Hematopoietic multipotent progenitor cell treated with erythropoietin and hydrocortisone succinate and interleukin-3 and kit ligand, for 17 days (in vitro differentiated cells): ENCODE measurements around the gene GAS7.

Experiments
- DNase-seq: peaks from one replicate; pipeline ENCODE4 v3.0.0-alpha.2; 2015; ENCODE audit warnings: low spot score

Gene GAS7

GRCh38 chr17:10135539-10136257 lies 62.7 kb downstream of the GAS7 start:
- DNase-seq, result no peak

DNA sequence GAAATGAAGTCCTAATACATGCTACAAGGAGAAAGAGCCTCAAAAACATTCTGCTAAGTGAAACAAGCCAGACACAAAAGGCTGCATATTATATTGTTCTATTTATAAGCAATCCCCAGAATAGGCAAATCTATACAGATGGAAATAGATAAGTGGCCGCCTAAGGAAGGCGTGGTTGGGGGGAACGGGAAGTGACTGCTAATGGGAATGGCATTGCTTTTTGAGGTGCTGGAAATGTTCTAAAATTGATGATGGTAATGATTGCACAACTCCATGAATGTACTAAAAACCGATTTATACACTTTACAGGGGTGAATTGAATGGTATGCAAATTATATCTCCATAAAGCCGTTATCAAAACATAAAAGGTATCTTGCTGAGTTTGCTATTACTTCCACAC lies 67.7 kb downstream of the GAS7 start:
- DNase-seq, result no peak

GRCh38 chr17:10130263-10130662 lies 68.1 kb downstream of the GAS7 start:
- DNase-seq, result no peak

DNA sequence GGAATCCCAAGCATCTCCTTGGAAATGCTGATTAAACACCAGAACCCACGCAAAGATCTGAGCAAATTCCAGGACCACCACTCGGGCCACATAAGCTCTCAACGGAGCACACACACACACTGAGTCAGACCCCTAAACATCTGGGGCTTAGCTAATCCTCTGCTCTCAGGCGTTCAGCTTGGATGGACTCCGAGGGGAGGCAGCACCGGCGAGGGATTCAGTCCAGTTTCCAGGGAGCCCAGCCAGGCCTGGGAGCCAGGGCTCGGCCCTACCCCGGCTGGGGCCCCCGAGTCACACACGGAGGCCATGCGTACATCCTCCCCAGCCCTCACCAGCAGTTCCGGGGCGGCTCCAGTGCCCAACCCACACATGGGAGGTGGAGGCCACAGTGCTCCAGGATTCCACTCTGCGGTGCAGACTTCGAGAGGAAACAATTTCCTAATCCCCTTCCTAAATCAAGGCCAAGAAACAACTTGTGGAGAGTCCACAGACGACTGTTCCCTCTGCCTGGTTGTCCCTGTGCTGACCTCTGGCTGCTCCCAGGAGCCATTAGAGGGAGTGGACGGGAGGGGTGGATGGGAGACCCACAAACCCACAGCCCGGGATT lies 70.5 kb downstream of the GAS7 start:
- DNase-seq, result no peak

DNA sequence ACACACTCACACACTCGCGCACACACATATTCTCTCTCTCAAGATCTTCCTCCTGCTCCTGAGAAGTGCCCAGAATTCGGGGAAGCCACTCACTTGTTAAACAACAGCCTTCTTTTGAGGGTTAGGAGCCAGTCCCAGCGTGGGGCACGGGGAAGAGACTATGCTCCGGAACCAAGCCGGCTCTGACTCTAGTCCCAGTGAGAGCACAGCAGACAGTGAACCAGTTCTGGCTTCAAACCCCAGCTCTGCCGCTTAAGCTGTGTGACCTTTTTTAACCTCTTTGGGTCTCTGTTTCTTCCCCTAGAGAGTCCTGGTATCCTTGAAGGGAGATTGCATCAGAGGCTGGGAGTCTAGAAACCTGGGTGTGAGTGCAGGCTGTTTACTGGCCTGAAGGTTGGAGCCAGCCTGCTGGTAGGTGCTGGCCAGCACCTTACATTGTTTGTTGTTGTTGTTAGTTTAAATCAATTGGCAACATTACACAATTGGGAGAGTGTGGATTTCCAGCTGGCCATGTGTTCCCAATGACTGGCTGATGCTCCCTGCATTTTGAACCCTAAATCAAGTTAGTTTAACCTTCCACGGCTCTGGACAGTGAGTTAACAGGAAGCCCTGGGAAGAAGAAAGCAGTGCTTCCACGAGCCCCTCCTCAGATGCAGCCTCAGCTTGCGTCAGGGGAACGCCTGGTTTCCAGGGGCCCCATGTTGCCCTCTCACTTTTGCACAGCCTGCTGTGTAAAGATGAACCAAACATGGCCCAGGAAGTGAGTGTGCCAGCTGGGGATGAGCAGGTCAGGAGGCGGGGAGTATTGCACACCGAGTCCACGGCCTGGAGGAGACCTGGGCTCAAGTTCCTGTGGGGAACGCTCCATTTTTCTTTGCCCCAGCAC lies 71.5 kb downstream of the GAS7 start:
- no peak for DNase-seq

DNA sequence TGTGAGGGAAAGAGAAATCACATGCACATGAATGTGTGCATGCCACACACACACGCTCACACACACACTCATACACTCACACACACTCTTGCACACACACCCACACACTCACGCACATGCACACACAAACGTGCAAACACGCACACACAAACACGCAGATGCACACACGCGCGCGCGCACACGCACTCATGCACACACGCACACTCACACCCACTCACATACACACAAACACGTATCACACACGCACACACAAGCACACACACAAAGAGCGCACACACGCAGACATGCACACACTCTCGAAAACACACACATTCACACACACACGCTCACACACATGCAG lies 72.2 kb downstream of the GAS7 start:
- no peak for DNase-seq

GRCh38 chr17:10125531-10126275 lies 72.7 kb downstream of the GAS7 start:
- DNase-seq, result no peak

DNA sequence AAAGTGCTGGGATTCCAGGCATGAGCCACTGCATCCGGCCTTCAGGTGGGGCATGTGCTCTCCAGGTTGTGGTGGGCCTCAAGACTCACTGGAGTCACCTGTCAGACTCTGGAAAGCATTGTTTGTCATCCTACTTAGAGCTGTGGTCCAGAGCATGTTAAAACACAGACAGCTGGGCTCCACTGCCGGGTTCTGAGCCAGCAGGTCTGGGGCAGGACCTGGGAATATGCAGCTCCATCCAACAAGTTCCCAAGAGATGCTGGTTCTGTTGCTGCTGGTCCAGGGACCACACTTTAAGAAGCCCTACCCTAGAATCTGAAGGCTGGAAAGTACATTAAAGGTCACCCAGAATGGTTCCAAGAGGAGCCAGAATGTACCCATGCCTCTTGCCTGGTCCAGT lies 75.3 kb downstream of the GAS7 start:
- no peak for DNase-seq

DNA sequence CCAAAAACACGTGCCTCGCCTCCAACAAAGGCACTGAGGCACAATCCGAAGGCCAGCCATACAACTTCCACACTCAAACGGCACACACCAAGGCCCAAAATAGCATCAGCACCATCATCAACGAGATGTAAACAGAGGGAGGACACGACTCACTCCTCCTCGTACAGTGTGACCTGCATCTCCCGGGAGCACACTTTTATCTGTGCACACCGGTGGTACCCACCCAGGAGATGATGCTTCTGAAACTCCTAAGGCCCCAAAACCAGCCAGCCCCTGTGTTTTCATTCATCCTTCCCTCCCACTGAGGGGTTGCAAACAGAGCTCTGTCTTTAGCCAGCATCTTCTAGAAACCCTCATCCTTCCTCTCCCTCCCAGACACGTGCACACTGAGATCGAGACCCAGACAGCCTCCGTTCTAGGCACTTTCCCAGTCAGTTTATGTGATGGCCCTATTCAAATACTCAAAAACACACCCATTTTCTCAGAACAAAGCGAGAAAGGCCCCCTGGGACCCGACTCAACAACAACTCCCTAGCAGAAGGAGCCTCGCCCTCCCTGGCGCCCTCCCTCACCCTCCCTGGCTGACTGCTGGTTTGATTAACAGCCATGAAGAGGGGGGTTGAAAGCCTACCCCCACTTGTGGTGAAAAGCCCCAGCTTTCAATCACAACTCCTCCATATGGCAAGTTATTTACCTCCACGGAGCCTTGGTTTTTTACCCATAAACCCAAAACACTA lies 76.3 kb downstream of the GAS7 start:
- no peak for DNase-seq

GRCh38 chr17:10120749-10121148 lies 77.7 kb downstream of the GAS7 start:
- no peak for DNase-seq

DNA sequence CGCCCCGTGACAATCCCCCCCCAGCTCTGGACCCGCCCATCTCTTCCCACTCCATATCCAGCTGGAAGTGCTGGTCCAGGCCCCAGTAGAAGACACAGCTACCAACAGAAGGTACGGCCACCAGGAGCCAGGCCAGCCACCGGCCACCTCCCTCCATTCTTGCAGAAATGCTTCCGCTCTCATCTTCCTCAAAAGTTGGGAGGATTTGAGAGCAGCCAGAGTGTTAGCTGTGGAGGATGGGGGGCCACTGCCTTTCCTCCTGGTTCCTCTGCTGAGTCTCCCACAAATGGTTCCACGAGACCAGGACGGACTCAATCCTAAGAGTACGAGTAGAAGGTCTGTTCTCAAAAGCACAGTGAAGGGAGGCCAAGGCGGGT lies 78.3 kb downstream of the GAS7 start:
- no peak for DNase-seq

DNA sequence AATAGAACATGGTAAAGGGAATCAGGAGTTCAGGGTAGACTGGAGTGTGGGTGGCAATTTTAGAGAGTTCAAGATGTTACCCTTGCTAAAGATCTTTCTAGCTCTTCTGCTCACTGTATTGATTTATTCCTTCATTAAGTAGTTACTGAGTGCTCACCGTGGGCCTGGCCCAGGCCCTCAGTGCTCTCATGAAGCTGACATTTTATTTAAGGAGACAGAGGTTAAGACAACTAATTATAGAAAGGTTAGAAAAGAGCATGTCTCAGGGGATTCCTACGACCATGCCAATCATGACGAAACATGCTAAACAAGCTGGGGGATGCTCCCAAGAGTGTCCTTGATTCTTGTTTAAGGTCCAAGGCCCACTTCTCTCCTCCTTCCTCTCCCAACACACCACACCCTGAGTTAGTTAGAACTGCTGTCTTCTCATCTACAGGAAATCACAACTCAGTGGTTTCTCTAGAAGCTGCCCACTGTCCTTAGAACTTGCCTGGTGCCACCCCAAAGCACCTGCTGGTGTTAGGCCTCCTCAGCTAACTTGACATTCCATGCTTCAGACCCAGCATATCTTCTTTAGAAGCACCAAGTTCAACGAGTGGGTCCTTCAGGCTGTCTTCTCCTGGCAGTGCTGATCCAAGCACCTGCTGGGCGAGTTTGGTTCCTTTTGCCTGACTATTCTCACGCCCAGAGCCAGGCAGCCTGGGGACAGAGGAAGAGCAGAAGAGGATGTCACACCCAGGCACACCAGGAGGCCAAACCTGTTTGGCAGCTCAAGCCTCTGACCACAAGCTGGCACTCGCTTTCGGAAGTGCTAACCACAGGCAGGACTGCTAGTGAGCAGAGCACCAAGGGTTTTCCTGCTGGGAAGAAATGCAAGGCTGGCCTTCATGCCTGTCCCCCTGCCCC lies 79.0 kb downstream of the GAS7 start:
- no peak for DNase-seq

- DNase-seq, result no peak
Measured at GRCh38 chr17:10118788-10119130, 79.6 kb downstream of the GAS7 start.

- DNase-seq, result no peak
Measured at GRCh38 chr17:10117581-10118001, 80.8 kb downstream of the GAS7 start.

DNA sequence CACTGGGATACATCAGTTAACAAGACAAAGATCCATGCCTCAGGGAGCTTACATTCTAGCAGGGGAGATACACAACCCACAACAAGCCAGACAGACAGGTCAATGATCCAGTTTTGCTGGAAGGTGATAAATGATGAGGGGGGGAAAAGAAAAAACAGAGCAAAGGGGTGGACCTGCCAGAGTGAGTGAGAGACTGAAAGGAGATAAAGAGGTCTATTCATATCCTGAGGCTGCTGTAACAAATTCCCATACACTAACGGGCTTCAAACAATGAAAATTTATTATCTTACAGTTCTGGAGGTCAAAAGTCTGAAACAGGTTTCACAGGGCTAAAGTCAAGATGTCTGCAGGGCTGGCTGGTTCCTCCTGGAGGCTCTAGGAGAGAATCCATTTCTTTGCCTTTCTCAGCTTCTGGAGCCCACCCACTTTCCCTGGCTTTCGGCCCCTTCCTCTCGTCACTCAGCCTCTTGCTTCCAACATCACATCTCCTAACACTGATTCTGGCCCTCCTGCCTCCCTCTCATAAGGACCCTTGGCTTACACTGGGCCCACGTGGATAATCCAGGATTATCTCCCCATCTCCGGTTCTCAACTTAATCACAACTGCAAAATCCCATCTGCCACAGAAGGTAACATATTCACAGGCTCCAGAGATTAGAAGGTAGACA lies 81.5 kb downstream of the GAS7 start:
- no peak for DNase-seq

DNA sequence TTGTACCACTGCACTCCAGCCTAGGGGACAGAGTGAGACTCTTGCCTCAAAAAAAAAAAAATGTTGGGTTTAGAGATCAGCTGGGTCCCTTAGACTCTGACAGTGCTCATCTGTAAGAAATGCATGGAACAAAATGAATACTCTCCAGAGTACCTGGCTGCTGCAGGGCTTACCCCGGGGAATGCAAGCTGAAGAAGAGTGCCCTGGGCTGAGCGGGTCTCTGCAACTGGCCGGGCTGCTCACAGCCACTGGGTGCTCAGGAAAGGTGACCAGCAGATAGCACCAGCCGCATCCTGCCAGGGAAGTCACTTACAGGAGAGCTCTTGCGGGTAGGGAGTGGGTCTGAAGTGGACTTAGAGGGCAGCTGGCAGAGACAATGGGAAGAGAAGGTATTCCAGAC lies 82.1 kb downstream of the GAS7 start:
- no peak for DNase-seq

- no peak for DNase-seq
Measured at GRCh38 chr17:10115536-10115932, 82.9 kb downstream of the GAS7 start.

GRCh38 chr17:10114931-10115535 lies 83.4 kb downstream of the GAS7 start:
- no peak for DNase-seq

- DNase-seq, result no peak
Measured at GRCh38 chr17:10112962-10113361, 85.4 kb downstream of the GAS7 start.

DNA sequence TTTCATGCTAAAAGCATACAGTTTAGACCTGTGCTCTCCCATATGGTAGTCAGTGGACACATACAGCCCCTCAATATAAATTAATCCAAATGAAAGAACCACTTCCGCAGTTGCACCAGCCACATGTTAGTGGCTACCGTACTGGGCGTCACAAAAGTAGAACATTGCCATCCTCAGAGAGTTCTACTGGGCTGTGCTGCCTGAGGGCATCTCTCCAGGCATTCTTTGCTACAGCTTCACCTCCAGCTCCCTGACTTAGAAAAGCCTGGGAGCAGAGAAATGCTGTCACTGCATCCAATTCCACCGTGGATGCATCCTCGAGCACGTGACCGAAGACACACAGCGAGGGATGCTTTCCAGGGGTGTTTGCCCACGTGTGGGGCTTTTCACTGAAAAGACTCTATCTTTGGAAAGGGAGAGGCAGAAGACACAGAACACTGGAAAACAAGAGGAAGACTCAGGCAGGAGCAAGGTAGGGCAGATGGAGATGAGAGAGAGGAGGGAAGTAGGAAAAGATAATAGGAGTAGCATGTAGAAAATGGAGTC lies 86.4 kb downstream of the GAS7 start:
- DNase-seq, result no peak
